Testis (tissue), 3 donors: Measurements from ENCODE around the gene AQP12A. TPM values are rescaled to one million over a fixed set of nuclear protein-coding genes. Genes with fewer than 3 reads are reported as not detected.
"Not testable (repeated sequence)": the region's sequence is repeated elsewhere in the genome, so short reads cannot be mapped to it uniquely, and the experiment has no call there.

Source experiments
- DNase-seq: peaks from one replicate; pipeline ENCODE4 v3.0.0-alpha.2; 2019
- H3K27ac ChIP-seq, 2 donors: fragments of 200-600 bp; sonication (generic); one replicate each; pipeline ENCODE4 v1.5.1; 2019
- H3K27me3 ChIP-seq: fragments of 200-600 bp; sonication (generic); one replicate; pipeline ENCODE4 v1.5.1; 2019
- H3K36me3 ChIP-seq: fragments of 200-600 bp; sonication (generic); one replicate; pipeline ENCODE4 v1.5.1; 2017; ENCODE audit warnings: low read depth; ENCODE audit errors: missing control alignments
- H3K4me1 ChIP-seq: fragments of 200-600 bp; sonication (generic); one replicate; pipeline ENCODE4 v1.5.1; 2019
- H3K4me3 ChIP-seq, 2 donors: fragments of 200-600 bp; sonication (generic); one replicate each; pipeline ENCODE4 v1.5.1; 2017 to 2019
- H3K9me3 ChIP-seq: fragments of 200-600 bp; sonication (generic); one replicate; pipeline ENCODE4 v1.5.1; 2017
- CTCF ChIP-seq, 3 experiments: fragments of 450-650 bp in 2 of 3; fragments of 200-600 bp in 1 of 3; sonication (generic) in 1 of 3; IDR thresholded peaks; one replicate each; pipeline ENCODE4 v1.5.1; 2016 to 2019; ENCODE audit warnings: antibody characterized with exemption in 3 of 3, mild to moderate bottlenecking in 2 of 3, moderate library complexity in 1 of 3
- POLR2A ChIP-seq: fragments of 450-650 bp; IDR thresholded peaks from one replicate; pipeline ENCODE4 v1.6.1; 2017; ENCODE audit warnings: antibody characterized with exemption, mild to moderate bottlenecking, moderate library complexity
- WGBS, 2 donors: methylation state at CpG; one replicate each; pipeline ENCODE4 v1.1.5; 2018; 5-methylcytosine and 5-hydroxymethylcytosine counted together
- intact Hi-C: fragments of 100-400 bp; cut with DNase I; formaldehyde crosslinking; loops from one replicate; pipeline ENCODE4 v1.15.1; 2023; ENCODE audit warnings: low total_unique reads
- polyA plus RNA-seq: library from polyadenylated mRNA; stranded (reverse); fragments of 350-450 nt; fragmentation: Illumina TruSeq; extraction: RNeasy Lipid Tissue Mini Kit (QIAGEN cat#74804); gene quantifications from one replicate; pipeline ENCODE4 v1.2.3, GENCODE V29; 2014; ENCODE audit warnings: low read depth, low replicate concordance; ENCODE audit not compliant: insufficient read depth
- total RNA-seq, 2 donors: library from RNA; depleted of rRNA; stranded (reverse); fragments of >200 nt; gene quantifications; one replicate each; pipeline ENCODE4 v1.2.3, GENCODE V29; 2016

AQP12A gene
- total and polyA plus RNA-seq, 3 donors from 2014 or later = not detected

- 28% methylated on average over 2 of the region's 11 CpGs; no CpG with 5 or more reads in 1 of the 2 donors for WGBS, 2 donors
- intact Hi-C loops, H3K36me3 ChIP-seq: not testable (repeated sequence)
Observed at GRCh38 chr2:240680185-240680584, 11.5 kb upstream of the AQP12A start.

GRCh38 chr2:240682431-240683224 is 9.0 kb upstream of the AQP12A start, which contains the start of gene AQP12B:
TSS of gene AQP12B (minus strand) at chr2:240682885. CDS start at chr2:240682837, 48 bp downstream.
- WGBS, 2 donors = 92% methylated on average over 31 of the region's 37 CpGs; no CpG with 5 or more reads in 1 of the 2 donors
- H3K36me3 ChIP-seq, H3K4me1 ChIP-seq, H3K27ac ChIP-seq, intact Hi-C loops, H3K27me3 ChIP-seq, DNase-seq, H3K9me3 ChIP-seq, H3K4me3 ChIP-seq: not testable (repeated sequence)

More at GRCh38 chr2:240680185-240680584, 11.5 kb upstream of the AQP12A start:
- H3K27ac ChIP-seq, H3K4me3 ChIP-seq, H3K9me3 ChIP-seq, H3K27me3 ChIP-seq, H3K4me1 ChIP-seq, DNase-seq: not testable (repeated sequence)

DNA sequence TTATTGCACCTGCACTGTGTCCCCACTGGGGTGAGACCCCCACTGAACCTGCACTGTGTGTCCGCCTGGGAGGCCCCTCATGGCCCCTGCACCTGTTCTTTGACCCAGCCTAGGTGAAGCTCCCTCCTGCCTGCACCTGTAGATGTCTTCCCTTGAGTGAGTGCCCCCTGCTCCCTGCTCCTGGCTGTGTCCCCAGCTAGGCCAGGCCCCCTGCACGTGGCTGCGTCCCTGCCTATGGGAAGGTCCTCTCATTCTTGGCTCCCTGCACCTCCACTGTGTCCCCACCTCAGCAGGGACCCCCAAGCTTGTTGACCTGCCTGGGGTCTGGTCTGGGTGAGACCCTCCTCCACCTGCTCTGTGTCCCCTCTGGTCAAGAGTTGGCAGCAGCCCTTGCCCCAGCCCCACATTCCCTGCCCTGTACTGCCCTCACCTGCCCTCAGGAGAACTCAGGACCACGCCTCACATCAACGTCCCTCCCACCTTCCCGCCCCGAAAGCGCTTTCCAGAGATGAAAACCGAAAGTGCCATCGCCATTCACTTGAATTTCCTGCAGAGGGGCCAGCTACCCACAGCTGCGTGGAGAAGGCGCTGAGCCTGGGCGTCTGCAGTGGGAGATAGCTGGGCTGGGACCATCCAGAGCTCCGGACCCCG is 8.2 kb upstream of the AQP12A start:
- WGBS, 2 donors = 83% methylated on average over 1 of the region's 15 CpGs; no CpG with 5 or more reads in 1 of the 2 donors
- DNase-seq, intact Hi-C loops, H3K4me3 ChIP-seq, H3K36me3 ChIP-seq, H3K9me3 ChIP-seq, H3K4me1 ChIP-seq, H3K27me3 ChIP-seq, H3K27ac ChIP-seq: not testable (repeated sequence)

DNA sequence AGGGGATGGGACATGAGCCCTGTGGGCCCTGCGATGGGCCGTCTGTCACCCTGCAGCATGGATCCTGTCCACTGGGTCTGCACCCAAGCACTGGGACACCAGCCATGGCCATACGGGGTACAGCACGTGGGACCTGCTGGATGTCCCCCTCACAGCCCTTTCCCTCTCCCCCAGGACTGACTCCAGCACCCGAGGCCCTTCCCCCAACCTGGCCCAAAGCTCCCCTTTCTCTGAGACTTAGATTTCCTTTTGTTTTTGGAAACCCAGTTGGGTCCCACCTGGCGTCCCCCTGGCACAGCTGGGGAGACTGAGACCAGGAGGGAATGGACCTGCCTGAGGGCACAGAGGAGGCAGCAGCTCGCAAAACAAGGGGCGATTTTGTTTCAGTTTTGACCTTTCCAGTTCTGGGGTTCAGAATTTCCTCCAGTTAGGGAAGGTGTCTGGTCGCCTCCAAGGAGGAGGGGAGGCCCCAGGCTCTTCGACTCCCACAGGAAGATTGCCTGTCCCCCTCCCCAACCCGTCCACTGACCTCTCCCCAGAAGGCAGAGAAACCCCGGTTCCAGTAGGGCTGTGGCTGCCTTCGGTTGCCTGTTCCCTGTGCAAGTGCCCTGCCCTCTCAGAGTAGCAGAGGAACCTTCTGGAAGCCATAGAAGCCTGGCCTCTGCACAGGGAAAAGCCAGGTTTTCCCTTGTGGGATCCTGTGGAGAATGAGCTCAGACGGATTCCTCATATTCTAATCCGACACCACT is 7.5 kb upstream of the AQP12A start:
- H3K27ac ChIP-seq, H3K4me3 ChIP-seq, DNase-seq, H3K4me1 ChIP-seq, H3K27me3 ChIP-seq, intact Hi-C loops, H3K9me3 ChIP-seq, H3K36me3 ChIP-seq: not testable (repeated sequence)
- WGBS, 2 donors = 75 to 88% methylated on average over 7 to 15 of the region's 15 CpGs

- TF ChIP-seq POLR2A = no peak
- no peak for TF ChIP-seq CTCF (IDR thresholded peaks at IDR 0.05)
- DNase-seq = no peak
- no peaks in the 10 kb centered on the region for H3K4me1 ChIP-seq
- H3K27me3 ChIP-seq = no peaks in the 10 kb centered on the region
- WGBS, 2 donors = 81 to 86% methylated on average over 9 to 10 of the region's 10 CpGs
- H3K9me3 ChIP-seq = no peaks in the 10 kb centered on the region
- no peaks in the 10 kb centered on the region for H3K36me3 ChIP-seq
- H3K4me3 ChIP-seq = no peak overlapping the region
- intact Hi-C loops = no loop called here
- no peak overlapping the region for H3K27ac ChIP-seq
Observed at GRCh38 chr2:240685771-240686371, 5.8 kb upstream of the AQP12A start.

- H3K36me3 ChIP-seq = no peaks in the 10 kb centered on the region
- H3K4me3 ChIP-seq = no peak overlapping the region
- no peak overlapping the region for H3K27ac ChIP-seq
- no peaks in the 10 kb centered on the region for H3K9me3 ChIP-seq
- intact Hi-C loops = no loop called here
- WGBS, 2 donors = 78 to 85% methylated on average over 6 of the region's 6 CpGs
- no peak for TF ChIP-seq POLR2A
- TF ChIP-seq CTCF (IDR thresholded peaks at IDR 0.05) = no peak
- H3K4me1 ChIP-seq = no peaks in the 10 kb centered on the region
- H3K27me3 ChIP-seq = no peaks in the 10 kb centered on the region
- DNase-seq = no peak
Observed at GRCh38 chr2:240686460-240686859, 5.2 kb upstream of the AQP12A start.
